Adrenal gland (tissue), 5 donors: ENCODE measurements around the gene SOX9.

Source experiments
- CTCF ChIP-seq, 6 experiments: fragments of 450-650 bp in 4 of 6; fragments of 200-600 bp in 2 of 6; sonication (generic) in 1 of 6; IDR thresholded peaks; 1 replicate in 5 of 6; 2 replicates in 1 of 6; pipeline versions ENCODE4 v1.5.1 to v1.8.0; 2016 to 2021; ENCODE audit warnings: antibody characterized with exemption in 6 of 6, mild to moderate bottlenecking in 2 of 6, moderate library complexity in 1 of 6
- POLR2A ChIP-seq, 2 donors: fragments of 450-650 bp; IDR thresholded peaks; one replicate each; pipeline ENCODE4 v1.6.1; 2017; ENCODE audit warnings: antibody characterized with exemption in 2 of 2, mild to moderate bottlenecking in 2 of 2, moderate library complexity in 1 of 2
- donor health status: DM: no; HTN: no; CAD: no.

DNA sequence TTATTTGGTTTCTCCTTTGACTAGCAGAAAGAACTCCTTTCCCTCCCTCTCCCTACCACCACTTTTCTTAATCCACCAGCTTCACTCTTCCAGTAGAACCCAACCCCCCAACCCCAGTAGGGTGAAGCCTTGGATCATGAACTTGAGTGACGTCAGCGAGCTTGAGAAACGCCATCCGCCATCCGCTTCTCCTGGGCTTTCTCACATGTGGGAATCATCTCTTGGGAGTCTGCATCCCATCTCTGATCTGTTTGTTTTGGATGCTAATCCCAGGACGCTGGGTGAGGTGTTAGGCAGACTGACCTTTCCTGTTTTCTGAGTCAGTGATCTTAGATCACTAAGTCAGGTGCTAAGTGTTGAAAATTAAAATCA, 16.0 kb upstream of the SOX9 start:
- TF ChIP-seq CTCF (IDR thresholded peaks at IDR 0.05) (no peak), POLR2A (IDR thresholded peaks at IDR 0.05) (no peak)
